WTC11 (cell line): Measurements from ENCODE around the gene TNFRSF6B. TPM values are rescaled to one million over a fixed set of nuclear protein-coding genes. Genes with fewer than 3 reads are reported as not detected.
A peak's percentile ranks its signal among the peaks of the same experiment; 100 is the strongest.

Source experiments
- ATAC-seq: fragments of 200-7000 bp; cut with Tn5 transposase; 2 replicates; pipeline ENCODE4 v1.10.0; 2021; ENCODE audit warnings: mild to moderate bottlenecking, moderate library complexity
- CTCF ChIA-PET: fragments of 300-600 bp; sonication (Branson Sonifier 250); formaldehyde crosslinking; loops from one replicate; lab custom pipeline; 2021; ENCODE audit warnings: antibody characterized with exemption; lab: Charles Lee
- POLR2A ChIA-PET: fragments of 350-600 bp; sonication (Branson Sonifier 250); formaldehyde crosslinking; loops from one replicate; lab custom pipeline; 2021; ENCODE audit warnings: antibody characterized with exemption; lab: Charles Lee
- DNase-seq: peaks from one replicate; pipeline ENCODE4 v3.0.0; 2021; ENCODE audit warnings: low spot score
- H3K27ac Mint-ChIP-seq: 2 replicates; pipeline ENCODE4 v1.8.0; 2021; ENCODE audit warnings: mixed read lengths
- H3K27me3 Mint-ChIP-seq: 2 replicates; pipeline ENCODE4 v1.8.0; 2021; ENCODE audit warnings: low read depth, mild to moderate bottlenecking, moderate library complexity, mixed read lengths
- H3K36me3 Mint-ChIP-seq: 2 replicates; pipeline ENCODE4 v1.8.0; 2021; ENCODE audit warnings: mixed read lengths
- H3K4me1 Mint-ChIP-seq: 2 replicates; pipeline ENCODE4 v1.8.0; 2022; ENCODE audit warnings: mixed read lengths
- H3K4me3 Mint-ChIP-seq: 2 replicates; pipeline ENCODE4 v1.8.0; 2021; ENCODE audit warnings: mild to moderate bottlenecking, moderate library complexity, mixed read lengths
- H3K9me3 Mint-ChIP-seq: 2 replicates; pipeline ENCODE4 v1.8.0; 2021; ENCODE audit warnings: mixed read lengths
- EMX1 ChIP-seq: fragments of 250-450 bp; sonication (Bioruptor Pico); IDR thresholded peaks from 2 replicates; pipeline ENCODE4 v1.8.0; 2021; ENCODE audit warnings: mild to moderate bottlenecking
- ESRRA ChIP-seq: sonication (generic); formaldehyde crosslinking; IDR thresholded peaks from 2 replicates; pipeline ENCODE4 v1.8.1; 2022; ENCODE audit warnings: mild to moderate bottlenecking, missing genetic modification reagents, borderline replicate concordance
- FOXK1 ChIP-seq: sonication (generic); formaldehyde crosslinking; IDR thresholded peaks from 2 replicates; pipeline ENCODE4 v1.8.0; 2022; ENCODE audit warnings: mild to moderate bottlenecking, moderate library complexity, missing genetic modification reagents
- FOXP1 ChIP-seq: sonication (generic); formaldehyde crosslinking; IDR thresholded peaks from 2 replicates; pipeline ENCODE4 v1.8.0; 2022; ENCODE audit warnings: missing genetic modification reagents, mild to moderate bottlenecking, moderate library complexity, borderline replicate concordance
- GRHL2 ChIP-seq: fragments of 250-450 bp; sonication (Bioruptor Pico); IDR thresholded peaks from 2 replicates; pipeline ENCODE4 v1.8.0; 2022; ENCODE audit warnings: mild to moderate bottlenecking, moderate library complexity; ENCODE audit not compliant: insufficient replicate concordance, severe bottlenecking
- GTF2I ChIP-seq: fragments of 250-450 bp; sonication (Bioruptor Pico); conservative IDR thresholded peaks from 2 replicates; pipeline ENCODE4 v1.4.0; 2021; ENCODE audit warnings: mild to moderate bottlenecking
- KAT7 ChIP-seq: sonication (generic); formaldehyde crosslinking; IDR thresholded peaks from 2 replicates; pipeline ENCODE4 v1.8.1; 2023; ENCODE audit warnings: missing genetic modification reagents, mild to moderate bottlenecking, borderline replicate concordance
- OVOL2 ChIP-seq: fragments of 250-450 bp; sonication (Bioruptor Pico); IDR thresholded peaks from 2 replicates; pipeline ENCODE4 v1.9.0; 2021; ENCODE audit warnings: mild to moderate bottlenecking, borderline replicate concordance
- SP1 ChIP-seq: sonication (generic); formaldehyde crosslinking; conservative IDR thresholded peaks from 2 replicates; pipeline ENCODE4 v1.8.1; 2022; ENCODE audit warnings: missing genetic modification reagents
- ZNF219 ChIP-seq: sonication (generic); formaldehyde crosslinking; IDR thresholded peaks from 2 replicates; pipeline ENCODE4 v1.8.0; 2023; ENCODE audit warnings: missing genetic modification reagents, mild to moderate bottlenecking, borderline replicate concordance
- ZNF423 ChIP-seq: fragments of 250-450 bp; sonication (Bioruptor Pico); IDR thresholded peaks from 2 replicates; pipeline ENCODE4 v2.1.2; 2022; ENCODE audit warnings: mild to moderate bottlenecking, moderate library complexity
- ZNF671 ChIP-seq: fragments of 250-450 bp; sonication (Bioruptor Pico); IDR thresholded peaks from 2 replicates; pipeline ENCODE4 v1.8.0; 2021; ENCODE audit warnings: mild to moderate bottlenecking
- total RNA-seq: library from RNA; stranded (reverse); gene quantifications from 3 replicates; pipeline ENCODE4 v1.2.3, GENCODE V29; 2021
- TF ChIP-seq, protein P1 (sequence below): sonication (generic); formaldehyde crosslinking; IDR thresholded peaks from 2 replicates; pipeline ENCODE4 v1.8.1; 2022; ENCODE audit warnings: low read depth, missing genetic modification reagents, borderline replicate concordance
- TF ChIP-seq, protein P2 (sequence below): sonication (generic); formaldehyde crosslinking; IDR thresholded peaks from 2 replicates; pipeline ENCODE4 v1.8.0; 2022; ENCODE audit warnings: missing genetic modification reagents
- TF ChIP-seq, protein P3 (sequence below): sonication (generic); formaldehyde crosslinking; IDR thresholded peaks from 2 replicates; pipeline ENCODE4 v1.8.1; 2023; ENCODE audit warnings: mild to moderate bottlenecking, missing genetic modification reagents
- TF ChIP-seq, protein P4 (sequence below): fragments of 250-450 bp; sonication (Bioruptor Pico); conservative IDR thresholded peaks from 2 replicates; pipeline ENCODE4 v1.9.0; 2021; ENCODE audit warnings: mild to moderate bottlenecking
- TF ChIP-seq, protein P5 (sequence below): sonication (generic); formaldehyde crosslinking; IDR thresholded peaks from 2 replicates; pipeline ENCODE4 v1.8.1; 2023; ENCODE audit warnings: mild to moderate bottlenecking, missing genetic modification reagents, moderate library complexity
- TF ChIP-seq, protein P6 (sequence below): fragments of 200-600 bp; IDR thresholded peaks from 2 replicates; pipeline ENCODE4 v1.8.0; 2022; ENCODE audit warnings: antibody characterized with exemption
- TF ChIP-seq, protein P7 (sequence below): fragments of 250-450 bp; sonication (Bioruptor Pico); IDR thresholded peaks from 2 replicates; pipeline ENCODE4 v2.1.2; 2022; ENCODE audit warnings: mild to moderate bottlenecking, moderate library complexity

The TNFRSF6B gene
- total RNA-seq, 1 experiment from 2014 or later: not detected

DNA sequence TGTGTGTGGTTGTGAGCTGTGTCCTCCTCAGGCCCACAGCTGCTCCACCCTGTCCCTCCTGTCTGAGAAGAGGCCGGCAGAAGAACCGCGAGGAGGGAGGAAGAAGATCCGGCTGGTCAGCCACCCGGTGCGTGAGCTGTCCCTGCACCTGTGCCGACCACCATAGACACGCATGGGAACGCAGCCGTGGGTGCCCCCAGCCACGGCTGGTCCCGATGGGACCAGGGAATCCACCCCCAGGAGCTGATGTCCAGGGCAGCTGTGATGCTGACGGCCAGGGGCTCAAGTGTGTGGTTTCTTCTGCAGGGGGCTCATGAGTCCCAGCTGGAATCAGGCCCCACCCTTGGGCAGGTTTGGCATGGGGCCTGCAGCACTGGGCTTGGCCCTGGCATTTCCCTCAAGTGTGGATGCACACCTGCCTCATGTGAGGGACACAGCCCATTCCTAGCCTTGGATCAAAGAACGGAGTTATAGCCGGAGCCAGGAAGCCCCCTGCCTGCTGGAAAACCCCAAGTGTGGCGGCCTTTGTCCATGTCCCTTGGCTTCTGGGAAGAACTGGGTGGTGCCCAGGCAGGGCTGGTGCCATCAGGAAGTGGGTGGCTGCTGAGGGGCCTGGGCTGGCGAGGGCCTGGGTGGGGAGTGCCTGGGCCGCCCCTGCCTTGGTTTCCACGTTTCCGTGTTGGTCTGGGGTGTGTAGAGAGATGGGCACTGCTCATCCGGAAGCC lies 4.6 kb upstream of the TNFRSF6B start:
- H3K27ac Mint-ChIP-seq: peak overlapping the region; percentile 84; the same call in 1 of the 2 replicates
- no peak overlapping the region for H3K4me3 Mint-ChIP-seq
- POLR2A ChIA-PET: no interaction called here

DNA sequence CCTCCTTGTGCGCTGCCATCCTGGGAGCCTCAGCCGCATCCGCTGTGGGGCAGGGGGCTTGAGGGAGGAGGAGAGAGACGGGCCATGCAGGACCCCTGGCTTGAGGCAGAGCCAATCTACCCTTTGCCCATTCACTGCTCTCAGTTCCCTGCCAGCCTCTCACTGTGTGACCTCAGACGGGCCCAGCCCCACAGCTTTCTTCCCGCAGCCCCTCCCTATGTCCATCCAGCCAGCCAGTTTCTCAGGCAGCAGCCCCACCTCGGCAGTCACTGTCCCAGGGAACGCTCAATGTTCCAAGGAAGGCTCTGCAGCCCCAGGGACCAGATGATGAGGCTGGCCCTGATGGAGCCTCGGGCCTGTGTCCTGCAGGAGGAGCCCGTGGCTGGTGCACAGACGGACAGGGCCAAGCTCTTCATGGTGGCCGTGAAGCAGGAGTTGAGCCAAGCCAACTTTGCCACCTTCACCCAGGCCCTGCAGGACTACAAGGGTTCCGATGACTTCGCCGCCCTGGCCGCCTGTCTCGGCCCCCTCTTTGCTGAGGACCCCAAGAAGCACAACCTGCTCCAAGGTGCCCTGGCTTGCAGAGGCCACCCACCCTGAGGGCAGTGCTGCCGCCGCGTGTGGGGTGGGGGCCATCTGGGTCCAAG lies 3.9 kb upstream of the TNFRSF6B start:
- Mint-ChIP-seq H3K27me3 (peaks cover 3% of the 10 kb centered on the region; the same call in 1 of the 2 replicates), H3K27ac (no peak overlapping the region), H3K4me3 (no peak overlapping the region), H3K9me3 (no peaks in the 10 kb centered on the region), H3K36me3 (peaks cover 14% of the 10 kb centered on the region), H3K4me1 (peaks cover 7% of the 10 kb centered on the region)
- CTCF ChIA-PET: no interaction called here
- POLR2A ChIA-PET: no interaction called here
- DNase-seq (no peak), ATAC-seq (no peak)
- TF ChIP-seq ZNF423 (CRISPR knock-in tag) (no peak), ESRRA (CRISPR knock-in tag) (no peak), GRHL2 (CRISPR knock-in tag) (no peak), ZNF671 (CRISPR knock-in tag) (no peak), FOXK1 (no peak), GTF2I (CRISPR knock-in tag) (no peak), EMX1 (no peak), FOXP1 (CRISPR knock-in tag) (no peak)
- TF ChIP-seq, protein P1, sequence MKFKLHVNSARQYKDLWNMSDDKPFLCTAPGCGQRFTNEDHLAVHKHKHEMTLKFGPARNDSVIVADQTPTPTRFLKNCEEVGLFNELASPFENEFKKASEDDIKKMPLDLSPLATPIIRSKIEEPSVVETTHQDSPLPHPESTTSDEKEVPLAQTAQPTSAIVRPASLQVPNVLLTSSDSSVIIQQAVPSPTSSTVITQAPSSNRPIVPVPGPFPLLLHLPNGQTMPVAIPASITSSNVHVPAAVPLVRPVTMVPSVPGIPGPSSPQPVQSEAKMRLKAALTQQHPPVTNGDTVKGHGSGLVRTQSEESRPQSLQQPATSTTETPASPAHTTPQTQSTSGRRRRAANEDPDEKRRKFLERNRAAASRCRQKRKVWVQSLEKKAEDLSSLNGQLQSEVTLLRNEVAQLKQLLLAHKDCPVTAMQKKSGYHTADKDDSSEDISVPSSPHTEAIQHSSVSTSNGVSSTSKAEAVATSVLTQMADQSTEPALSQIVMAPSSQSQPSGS (CRISPR knock-in tag): no peak
- TF ChIP-seq, protein P2, sequence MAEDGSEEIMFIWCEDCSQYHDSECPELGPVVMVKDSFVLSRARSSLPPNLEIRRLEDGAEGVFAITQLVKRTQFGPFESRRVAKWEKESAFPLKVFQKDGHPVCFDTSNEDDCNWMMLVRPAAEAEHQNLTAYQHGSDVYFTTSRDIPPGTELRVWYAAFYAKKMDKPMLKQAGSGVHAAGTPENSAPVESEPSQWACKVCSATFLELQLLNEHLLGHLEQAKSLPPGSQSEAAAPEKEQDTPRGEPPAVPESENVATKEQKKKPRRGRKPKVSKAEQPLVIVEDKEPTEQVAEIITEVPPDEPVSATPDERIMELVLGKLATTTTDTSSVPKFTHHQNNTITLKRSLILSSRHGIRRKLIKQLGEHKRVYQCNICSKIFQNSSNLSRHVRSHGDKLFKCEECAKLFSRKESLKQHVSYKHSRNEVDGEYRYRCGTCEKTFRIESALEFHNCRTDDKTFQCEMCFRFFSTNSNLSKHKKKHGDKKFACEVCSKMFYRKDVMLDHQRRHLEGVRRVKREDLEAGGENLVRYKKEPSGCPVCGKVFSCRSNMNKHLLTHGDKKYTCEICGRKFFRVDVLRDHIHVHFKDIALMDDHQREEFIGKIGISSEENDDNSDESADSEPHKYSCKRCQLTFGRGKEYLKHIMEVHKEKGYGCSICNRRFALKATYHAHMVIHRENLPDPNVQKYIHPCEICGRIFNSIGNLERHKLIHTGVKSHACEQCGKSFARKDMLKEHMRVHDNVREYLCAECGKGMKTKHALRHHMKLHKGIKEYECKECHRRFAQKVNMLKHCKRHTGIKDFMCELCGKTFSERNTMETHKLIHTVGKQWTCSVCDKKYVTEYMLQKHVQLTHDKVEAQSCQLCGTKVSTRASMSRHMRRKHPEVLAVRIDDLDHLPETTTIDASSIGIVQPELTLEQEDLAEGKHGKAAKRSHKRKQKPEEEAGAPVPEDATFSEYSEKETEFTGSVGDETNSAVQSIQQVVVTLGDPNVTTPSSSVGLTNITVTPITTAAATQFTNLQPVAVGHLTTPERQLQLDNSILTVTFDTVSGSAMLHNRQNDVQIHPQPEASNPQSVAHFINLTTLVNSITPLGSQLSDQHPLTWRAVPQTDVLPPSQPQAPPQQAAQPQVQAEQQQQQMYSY (CRISPR knock-in tag): no peak
- TF ChIP-seq, protein P3, sequence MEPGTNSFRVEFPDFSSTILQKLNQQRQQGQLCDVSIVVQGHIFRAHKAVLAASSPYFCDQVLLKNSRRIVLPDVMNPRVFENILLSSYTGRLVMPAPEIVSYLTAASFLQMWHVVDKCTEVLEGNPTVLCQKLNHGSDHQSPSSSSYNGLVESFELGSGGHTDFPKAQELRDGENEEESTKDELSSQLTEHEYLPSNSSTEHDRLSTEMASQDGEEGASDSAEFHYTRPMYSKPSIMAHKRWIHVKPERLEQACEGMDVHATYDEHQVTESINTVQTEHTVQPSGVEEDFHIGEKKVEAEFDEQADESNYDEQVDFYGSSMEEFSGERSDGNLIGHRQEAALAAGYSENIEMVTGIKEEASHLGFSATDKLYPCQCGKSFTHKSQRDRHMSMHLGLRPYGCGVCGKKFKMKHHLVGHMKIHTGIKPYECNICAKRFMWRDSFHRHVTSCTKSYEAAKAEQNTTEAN (CRISPR knock-in tag): no peak

More for the DNA sequence above, 4.6 kb upstream of the TNFRSF6B start:
- Mint-ChIP-seq H3K36me3 (peaks cover 14% of the 10 kb centered on the region), H3K27me3 (peaks cover 3% of the 10 kb centered on the region; the same call in 1 of the 2 replicates), H3K9me3 (no peaks in the 10 kb centered on the region), H3K4me1 (peaks cover 3% of the 10 kb centered on the region)
- DNase-seq (no peak), ATAC-seq (no peak)
- TF ChIP-seq, protein P4, sequence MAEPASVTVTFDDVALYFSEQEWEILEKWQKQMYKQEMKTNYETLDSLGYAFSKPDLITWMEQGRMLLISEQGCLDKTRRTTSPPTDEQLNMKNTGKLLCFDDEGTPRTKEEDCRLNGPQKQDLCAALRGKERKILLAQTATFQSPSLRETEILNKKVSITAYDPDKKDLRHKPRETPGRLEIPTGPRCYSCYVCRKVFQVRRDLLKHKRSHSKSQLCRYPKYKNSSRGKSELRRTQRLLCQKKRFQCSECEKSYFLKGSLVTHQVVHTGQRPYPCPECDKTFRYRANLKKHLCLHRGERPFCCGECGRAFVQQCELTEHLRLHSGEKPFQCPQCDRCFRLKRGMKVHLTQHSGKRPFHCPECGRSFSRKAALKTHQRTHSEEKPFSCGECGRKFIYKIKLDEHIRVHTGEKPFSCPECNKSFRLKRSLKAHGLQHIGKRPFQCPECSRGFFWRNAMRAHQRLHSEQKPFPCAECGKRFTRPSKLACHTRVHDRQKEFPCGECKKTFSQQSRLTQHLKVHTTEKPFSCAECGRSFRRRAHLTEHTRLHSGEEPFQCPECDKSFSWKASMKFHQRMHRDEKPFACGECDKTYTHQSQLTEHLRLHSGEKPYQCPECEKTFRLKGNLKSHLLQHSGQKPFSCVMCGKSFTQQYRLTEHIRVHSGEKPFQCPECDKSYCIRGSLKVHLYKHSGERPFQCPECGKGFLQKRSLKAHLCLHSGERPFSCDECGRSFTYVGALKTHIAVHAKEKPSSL (CRISPR knock-in tag): no peak
- TF ChIP-seq, protein P5, sequence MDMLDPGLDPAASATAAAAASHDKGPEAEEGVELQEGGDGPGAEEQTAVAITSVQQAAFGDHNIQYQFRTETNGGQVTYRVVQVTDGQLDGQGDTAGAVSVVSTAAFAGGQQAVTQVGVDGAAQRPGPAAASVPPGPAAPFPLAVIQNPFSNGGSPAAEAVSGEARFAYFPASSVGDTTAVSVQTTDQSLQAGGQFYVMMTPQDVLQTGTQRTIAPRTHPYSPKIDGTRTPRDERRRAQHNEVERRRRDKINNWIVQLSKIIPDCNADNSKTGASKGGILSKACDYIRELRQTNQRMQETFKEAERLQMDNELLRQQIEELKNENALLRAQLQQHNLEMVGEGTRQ: no peak
- TF ChIP-seq OVOL2 (CRISPR knock-in tag): no peak
- no peak for TF ChIP-seq KAT7
- TF ChIP-seq, protein P6, sequence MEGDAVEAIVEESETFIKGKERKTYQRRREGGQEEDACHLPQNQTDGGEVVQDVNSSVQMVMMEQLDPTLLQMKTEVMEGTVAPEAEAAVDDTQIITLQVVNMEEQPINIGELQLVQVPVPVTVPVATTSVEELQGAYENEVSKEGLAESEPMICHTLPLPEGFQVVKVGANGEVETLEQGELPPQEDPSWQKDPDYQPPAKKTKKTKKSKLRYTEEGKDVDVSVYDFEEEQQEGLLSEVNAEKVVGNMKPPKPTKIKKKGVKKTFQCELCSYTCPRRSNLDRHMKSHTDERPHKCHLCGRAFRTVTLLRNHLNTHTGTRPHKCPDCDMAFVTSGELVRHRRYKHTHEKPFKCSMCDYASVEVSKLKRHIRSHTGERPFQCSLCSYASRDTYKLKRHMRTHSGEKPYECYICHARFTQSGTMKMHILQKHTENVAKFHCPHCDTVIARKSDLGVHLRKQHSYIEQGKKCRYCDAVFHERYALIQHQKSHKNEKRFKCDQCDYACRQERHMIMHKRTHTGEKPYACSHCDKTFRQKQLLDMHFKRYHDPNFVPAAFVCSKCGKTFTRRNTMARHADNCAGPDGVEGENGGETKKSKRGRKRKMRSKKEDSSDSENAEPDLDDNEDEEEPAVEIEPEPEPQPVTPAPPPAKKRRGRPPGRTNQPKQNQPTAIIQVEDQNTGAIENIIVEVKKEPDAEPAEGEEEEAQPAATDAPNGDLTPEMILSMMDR: no peak
- no peak for TF ChIP-seq SP1
- no peak for TF ChIP-seq GTF2I (CRISPR knock-in tag)
- no peak for TF ChIP-seq ZNF219
- TF ChIP-seq, protein P7, sequence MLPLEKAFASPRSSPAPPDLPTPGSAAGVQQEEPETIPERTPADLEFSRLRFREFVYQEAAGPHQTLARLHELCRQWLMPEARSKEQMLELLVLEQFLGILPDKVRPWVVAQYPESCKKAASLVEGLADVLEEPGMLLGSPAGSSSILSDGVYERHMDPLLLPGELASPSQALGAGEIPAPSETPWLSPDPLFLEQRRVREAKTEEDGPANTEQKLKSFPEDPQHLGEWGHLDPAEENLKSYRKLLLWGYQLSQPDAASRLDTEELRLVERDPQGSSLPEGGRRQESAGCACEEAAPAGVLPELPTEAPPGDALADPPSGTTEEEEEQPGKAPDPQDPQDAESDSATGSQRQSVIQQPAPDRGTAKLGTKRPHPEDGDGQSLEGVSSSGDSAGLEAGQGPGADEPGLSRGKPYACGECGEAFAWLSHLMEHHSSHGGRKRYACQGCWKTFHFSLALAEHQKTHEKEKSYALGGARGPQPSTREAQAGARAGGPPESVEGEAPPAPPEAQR: no peak
- CTCF ChIA-PET: no interaction called here
